HG03097 (cell line): ENCODE data around the gene CCN6.

Experiments
- ATAC-seq: cut with Tn5 transposase; IDR thresholded peaks from one replicate; pipeline ENCODE4 v1.9.1; 2021; ENCODE audit not compliant: unreplicated experiment, low FRiP score

The CCN6 gene

GRCh38 chr6:112109262-112109661 is 55.4 kb downstream of the CCN6 start:
- ATAC-seq: no peak

GRCh38 chr6:112113431-112113830 is 59.5 kb downstream of the CCN6 start:
- no peak for ATAC-seq

GRCh38 chr6:112113918-112114317 is 60.0 kb downstream of the CCN6 start:
- no peak for ATAC-seq

GRCh38 chr6:112114577-112115223 is 60.8 kb downstream of the CCN6 start:
- ATAC-seq: no peak

GRCh38 chr6:112116221-112116620 is 62.3 kb downstream of the CCN6 start:
- ATAC-seq: no peak

- no peak for ATAC-seq
Observed at GRCh38 chr6:112117554-112117953, 63.6 kb downstream of the CCN6 start.

GRCh38 chr6:112118034-112118433 is 64.1 kb downstream of the CCN6 start:
- no peak for ATAC-seq
